ENCODE data around the gene DLG5.
"Not testable (repeated sequence)": the region's sequence is repeated elsewhere in the genome, so short reads cannot be mapped to it uniquely, and the experiment has no call there.

Gene DLG5

DNA sequence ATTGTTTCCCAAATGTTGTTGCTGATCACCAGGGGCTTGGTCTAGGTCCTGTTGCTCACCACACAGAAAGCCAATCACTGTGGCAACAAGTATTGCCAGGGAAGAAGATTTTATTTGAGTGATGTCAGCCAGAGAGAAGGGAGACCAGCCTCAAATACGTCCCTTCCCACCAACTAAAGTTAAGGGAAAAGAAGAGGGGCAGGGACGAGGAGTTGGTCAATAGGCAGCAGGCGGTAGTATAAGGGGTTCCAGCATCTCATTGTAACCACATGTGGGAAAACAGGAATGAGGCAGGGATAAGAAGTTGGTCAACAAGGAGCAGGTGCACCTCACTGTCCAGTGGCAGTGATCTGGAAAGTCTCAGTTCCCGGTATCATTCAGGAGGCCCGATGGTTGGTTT, 150.1 kb downstream of the DLG5 start:
- H3K4me1 ChIP-seq (ENCODE audit: control insufficient read depth, insufficient read depth, low read length, poor library complexity, severe bottlenecking): no peaks in the 10 kb centered on the region
- DNase-seq: no peak
- no peaks in the 10 kb centered on the region for H3K9me3 ChIP-seq (ENCODE audit: control insufficient read depth, low read length)
- no peaks in the 10 kb centered on the region for H3K27me3 ChIP-seq (replicated peaks; ENCODE audit: control insufficient read depth, insufficient read depth, low read length, poor library complexity, severe bottlenecking)
- no peak overlapping the region for H3K4me3 ChIP-seq (ENCODE audit: insufficient read depth, low read depth, low read length, poor library complexity, severe bottlenecking)
- H3K36me3 ChIP-seq (ENCODE audit: control insufficient read depth, insufficient read depth, low read length): no peaks in the 10 kb centered on the region
- no peak overlapping the region for H3K27ac ChIP-seq (ENCODE audit: insufficient read depth, low read length, poor library complexity, severe bottlenecking)

DNA sequence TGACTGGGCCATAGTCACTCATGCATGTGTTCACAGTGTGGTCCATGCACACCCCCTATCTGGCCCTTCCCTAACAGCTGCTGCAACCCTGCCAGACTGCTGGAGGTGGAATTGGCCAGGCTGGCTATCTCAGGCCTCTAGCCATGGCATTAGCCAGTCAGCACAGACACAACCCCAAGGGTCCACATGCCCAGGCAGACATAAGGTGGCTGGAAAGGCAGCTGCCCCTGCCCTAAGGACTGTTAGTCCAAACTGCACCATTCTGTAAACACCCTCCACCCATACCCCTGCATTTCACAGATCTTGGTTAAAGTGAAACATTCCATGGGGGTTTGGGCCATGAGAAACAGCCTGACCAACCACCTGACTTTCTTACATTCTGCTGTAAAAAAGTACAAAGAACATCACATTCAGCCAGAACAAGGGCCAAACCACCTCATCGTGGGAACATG, 151.6 kb downstream of the DLG5 start:
- no peak for DNase-seq
- no peaks in the 10 kb centered on the region for H3K4me1 ChIP-seq (ENCODE audit: control insufficient read depth, insufficient read depth, low read length, poor library complexity, severe bottlenecking)
- no peak overlapping the region for H3K4me3 ChIP-seq (ENCODE audit: insufficient read depth, low read depth, low read length, poor library complexity, severe bottlenecking)
- H3K27me3 ChIP-seq (replicated peaks; ENCODE audit: control insufficient read depth, insufficient read depth, low read length, poor library complexity, severe bottlenecking): no peaks in the 10 kb centered on the region
- H3K36me3 ChIP-seq (ENCODE audit: control insufficient read depth, insufficient read depth, low read length): no peaks in the 10 kb centered on the region
- no peak overlapping the region for H3K27ac ChIP-seq (ENCODE audit: insufficient read depth, low read length, poor library complexity, severe bottlenecking)
- no peaks in the 10 kb centered on the region for H3K9me3 ChIP-seq (ENCODE audit: control insufficient read depth, low read length)

DNA sequence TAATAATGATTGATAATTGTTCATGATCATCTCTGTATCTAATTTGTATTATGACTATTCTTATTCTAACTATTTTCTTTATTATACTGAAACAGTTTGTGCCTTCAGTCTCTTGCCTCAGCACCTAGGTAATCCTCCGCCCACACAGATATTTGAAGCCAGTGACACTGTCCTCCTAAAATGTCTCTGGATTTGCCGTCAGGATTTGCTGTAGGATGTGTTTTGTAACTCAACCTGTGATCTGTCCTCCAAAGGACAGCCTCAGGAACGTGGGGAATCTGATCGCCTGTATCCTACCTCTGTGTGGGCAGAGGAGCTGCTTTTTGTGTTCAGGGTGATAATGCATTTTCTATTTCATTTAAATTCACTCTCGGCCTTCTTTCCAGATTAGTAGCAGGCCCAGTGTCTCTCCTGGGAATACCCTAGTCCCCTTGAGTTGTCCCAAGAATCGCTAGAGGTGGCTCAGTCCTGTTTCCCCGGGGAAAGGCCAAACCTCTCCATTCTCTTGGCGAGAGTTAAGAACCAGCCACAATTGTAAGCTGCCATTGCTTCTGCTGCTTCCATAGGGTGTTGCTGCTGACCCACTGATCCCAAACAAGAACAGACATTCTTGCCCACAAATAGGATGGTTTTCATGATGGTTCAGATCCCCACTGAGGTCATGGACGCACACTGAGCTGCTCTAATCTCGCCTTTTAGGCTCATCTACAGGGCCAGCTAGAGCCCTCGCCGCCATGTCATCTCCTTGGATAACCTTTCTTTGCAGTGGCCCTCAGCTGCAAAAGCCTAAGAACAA, 152.7 kb downstream of the DLG5 start:
- Histone ChIP-seq H3K27ac (ENCODE audit: insufficient read depth, low read length, poor library complexity, severe bottlenecking) (no peak overlapping the region), H3K36me3 (ENCODE audit: control insufficient read depth, insufficient read depth, low read length) (no peaks in the 10 kb centered on the region), H3K9me3 (ENCODE audit: control insufficient read depth, low read length) (no peaks in the 10 kb centered on the region), H3K27me3 (replicated peaks; ENCODE audit: control insufficient read depth, insufficient read depth, low read length, poor library complexity, severe bottlenecking) (no peaks in the 10 kb centered on the region), H3K4me3 (ENCODE audit: insufficient read depth, low read depth, low read length, poor library complexity, severe bottlenecking) (no peak overlapping the region), H3K4me1 (ENCODE audit: control insufficient read depth, insufficient read depth, low read length, poor library complexity, severe bottlenecking) (no peaks in the 10 kb centered on the region)
- DNase-seq: no peak

DNA sequence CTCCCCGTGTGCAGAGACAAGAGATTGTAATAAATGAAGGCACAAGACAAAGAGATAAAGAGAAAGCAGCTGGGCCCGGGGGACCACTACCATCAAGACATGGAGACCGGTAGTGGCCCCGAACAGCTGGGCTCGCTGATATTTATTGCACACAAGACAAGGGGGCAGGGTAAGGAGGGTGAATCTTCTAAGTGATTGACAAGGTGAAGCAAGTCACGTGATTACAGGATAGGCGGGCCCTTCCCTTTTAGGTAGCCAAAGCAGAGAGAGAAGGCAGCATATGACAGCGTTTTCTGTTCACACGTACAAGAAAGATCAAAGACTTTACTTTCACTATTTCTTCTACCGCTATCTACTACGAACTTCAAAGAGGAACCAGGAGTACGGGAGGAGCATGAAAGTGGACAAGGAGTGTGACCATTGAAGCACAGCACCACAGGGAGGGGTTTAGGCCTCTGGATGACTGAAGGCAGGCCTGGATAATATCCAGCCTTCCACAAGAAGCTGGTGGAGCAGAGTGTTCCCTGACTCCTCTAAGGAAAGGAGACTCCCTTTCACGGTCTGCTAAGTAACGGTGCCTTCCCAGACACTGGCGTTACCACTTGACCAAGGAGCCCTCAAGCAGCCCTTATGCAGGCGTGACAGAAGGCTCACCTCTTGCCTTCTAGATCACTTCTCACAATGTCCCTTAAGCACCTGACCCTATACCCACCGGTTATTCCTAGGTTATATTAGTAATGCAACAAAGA, 153.5 kb downstream of the DLG5 start:
- H3K9me3 ChIP-seq (ENCODE audit: control insufficient read depth, low read length); H3K4me3 ChIP-seq (ENCODE audit: insufficient read depth, low read depth, low read length, poor library complexity, severe bottlenecking); H3K4me1 ChIP-seq (ENCODE audit: control insufficient read depth, insufficient read depth, low read length, poor library complexity, severe bottlenecking); DNase-seq; H3K27ac ChIP-seq (ENCODE audit: insufficient read depth, low read length, poor library complexity, severe bottlenecking); H3K27me3 ChIP-seq (replicated peaks; ENCODE audit: control insufficient read depth, insufficient read depth, low read length, poor library complexity, severe bottlenecking); H3K36me3 ChIP-seq (ENCODE audit: control insufficient read depth, insufficient read depth, low read length): not testable (repeated sequence)

DNA sequence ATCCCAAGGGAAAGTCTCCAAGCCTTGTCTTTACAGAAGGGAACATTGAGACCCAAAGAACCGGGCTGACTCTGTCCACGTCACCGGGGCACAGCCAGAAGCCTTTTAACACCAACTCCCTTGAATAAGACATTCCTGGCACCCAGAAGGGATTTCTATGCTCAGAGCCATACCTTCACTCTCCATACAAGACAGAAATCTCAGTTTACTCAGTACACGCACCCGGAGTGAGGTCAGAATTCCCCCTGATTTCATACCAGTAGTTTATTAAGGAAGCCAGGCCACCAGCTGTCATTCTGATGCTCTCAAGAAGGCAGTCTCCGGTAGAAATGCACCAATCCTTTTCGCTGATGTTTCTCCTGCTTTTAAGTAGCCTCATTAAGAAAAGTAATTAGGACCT, 154.7 kb downstream of the DLG5 start:
- no peaks in the 10 kb centered on the region for H3K9me3 ChIP-seq (ENCODE audit: control insufficient read depth, low read length)
- H3K36me3 ChIP-seq (ENCODE audit: control insufficient read depth, insufficient read depth, low read length): no peaks in the 10 kb centered on the region
- DNase-seq: no peak
- no peaks in the 10 kb centered on the region for H3K4me1 ChIP-seq (ENCODE audit: control insufficient read depth, insufficient read depth, low read length, poor library complexity, severe bottlenecking)
- no peak overlapping the region for H3K27ac ChIP-seq (ENCODE audit: insufficient read depth, low read length, poor library complexity, severe bottlenecking)
- H3K4me3 ChIP-seq (ENCODE audit: insufficient read depth, low read depth, low read length, poor library complexity, severe bottlenecking): no peak overlapping the region
- H3K27me3 ChIP-seq (replicated peaks; ENCODE audit: control insufficient read depth, insufficient read depth, low read length, poor library complexity, severe bottlenecking): no peaks in the 10 kb centered on the region

DNA sequence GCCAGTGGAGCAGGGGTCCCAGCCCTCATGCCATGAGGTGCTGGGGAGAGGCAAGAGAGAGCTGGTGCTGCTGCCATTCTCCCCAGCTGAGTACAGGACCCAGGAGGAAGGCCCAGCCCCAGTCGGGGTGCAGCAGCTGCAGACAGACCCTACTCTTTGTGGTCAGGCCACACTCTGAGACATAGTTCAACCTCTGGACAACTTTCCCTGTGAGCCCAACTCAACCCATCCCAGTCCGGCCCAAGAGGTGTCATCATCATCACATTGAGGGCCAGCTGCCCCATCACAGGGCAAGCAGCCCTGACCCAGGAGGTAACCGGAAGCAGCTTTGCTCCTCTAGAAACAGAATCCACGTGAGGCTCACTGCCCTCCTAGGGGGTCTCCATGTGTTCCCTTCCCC, 155.1 kb downstream of the DLG5 start:
- Histone ChIP-seq H3K9me3 (ENCODE audit: control insufficient read depth, low read length) (no peaks in the 10 kb centered on the region), H3K4me3 (ENCODE audit: insufficient read depth, low read depth, low read length, poor library complexity, severe bottlenecking) (no peak overlapping the region), H3K36me3 (ENCODE audit: control insufficient read depth, insufficient read depth, low read length) (no peaks in the 10 kb centered on the region), H3K27ac (ENCODE audit: insufficient read depth, low read length, poor library complexity, severe bottlenecking) (no peak overlapping the region), H3K4me1 (ENCODE audit: control insufficient read depth, insufficient read depth, low read length, poor library complexity, severe bottlenecking) (no peaks in the 10 kb centered on the region), H3K27me3 (replicated peaks; ENCODE audit: control insufficient read depth, insufficient read depth, low read length, poor library complexity, severe bottlenecking) (no peaks in the 10 kb centered on the region)
- no peak for DNase-seq

DNA sequence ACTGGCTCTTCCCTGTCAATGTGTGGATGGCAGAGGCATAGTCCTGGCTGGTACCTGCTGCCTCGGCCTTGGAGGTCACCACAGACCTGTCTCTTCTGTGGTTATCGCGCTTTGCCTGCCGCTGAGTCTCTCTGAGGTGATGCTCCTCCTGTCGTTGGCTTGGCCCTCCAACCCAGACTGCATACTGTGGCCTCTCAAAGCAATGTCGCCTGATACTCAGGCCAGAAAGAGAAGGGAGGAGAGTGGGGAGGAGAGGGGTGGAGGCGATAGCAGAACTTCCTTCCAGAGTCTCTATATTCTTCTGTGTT, 155.7 kb downstream of the DLG5 start:
- no peaks in the 10 kb centered on the region for H3K9me3 ChIP-seq (ENCODE audit: control insufficient read depth, low read length)
- no peak overlapping the region for H3K27ac ChIP-seq (ENCODE audit: insufficient read depth, low read length, poor library complexity, severe bottlenecking)
- no peak overlapping the region for H3K4me3 ChIP-seq (ENCODE audit: insufficient read depth, low read depth, low read length, poor library complexity, severe bottlenecking)
- H3K27me3 ChIP-seq (replicated peaks; ENCODE audit: control insufficient read depth, insufficient read depth, low read length, poor library complexity, severe bottlenecking): no peaks in the 10 kb centered on the region
- H3K36me3 ChIP-seq (ENCODE audit: control insufficient read depth, insufficient read depth, low read length): no peaks in the 10 kb centered on the region
- H3K4me1 ChIP-seq (ENCODE audit: control insufficient read depth, insufficient read depth, low read length, poor library complexity, severe bottlenecking): no peaks in the 10 kb centered on the region
- DNase-seq: no peak

DNA sequence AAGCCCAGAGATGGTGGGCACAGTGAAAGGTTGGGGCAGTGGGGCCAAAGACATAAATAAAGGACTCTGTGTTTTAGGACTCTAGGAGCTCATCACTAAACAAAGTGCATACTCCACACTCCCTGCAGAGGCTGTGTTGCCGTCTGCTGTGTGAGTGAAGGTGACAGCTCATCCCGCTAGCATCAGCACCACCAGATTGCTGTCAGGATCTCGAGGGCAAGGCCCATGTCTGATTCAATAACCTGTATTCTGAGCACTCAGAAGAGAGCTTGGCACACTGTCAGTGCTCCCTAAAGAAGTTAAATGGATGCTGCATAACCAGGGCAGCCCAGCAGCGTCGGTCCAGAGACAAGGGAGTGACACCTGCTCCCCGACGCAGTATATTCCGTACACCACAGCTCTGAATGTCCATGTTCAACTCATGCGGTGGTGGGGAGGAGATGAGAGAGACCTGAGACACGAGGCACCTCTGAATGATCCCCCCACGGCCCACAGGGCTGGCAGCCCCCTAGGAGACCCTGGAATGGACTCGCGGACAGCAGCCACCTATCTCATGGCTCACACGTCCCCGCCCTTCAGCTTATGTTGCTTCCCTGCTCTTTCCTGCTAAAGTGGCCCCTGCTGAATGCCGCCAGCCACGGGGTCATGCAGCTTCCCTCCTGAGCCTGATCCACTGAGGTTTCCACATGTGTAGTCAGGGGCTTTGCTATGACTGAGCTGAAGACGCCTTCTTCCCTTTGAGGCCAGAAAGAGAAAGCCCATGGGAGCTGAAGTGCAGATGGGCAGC, 156.3 kb downstream of the DLG5 start:
- no peaks in the 10 kb centered on the region for H3K36me3 ChIP-seq (ENCODE audit: control insufficient read depth, insufficient read depth, low read length)
- H3K27me3 ChIP-seq (replicated peaks; ENCODE audit: control insufficient read depth, insufficient read depth, low read length, poor library complexity, severe bottlenecking): no peaks in the 10 kb centered on the region
- no peak overlapping the region for H3K27ac ChIP-seq (ENCODE audit: insufficient read depth, low read length, poor library complexity, severe bottlenecking)
- H3K4me3 ChIP-seq (ENCODE audit: insufficient read depth, low read depth, low read length, poor library complexity, severe bottlenecking): no peak overlapping the region
- no peaks in the 10 kb centered on the region for H3K4me1 ChIP-seq (ENCODE audit: control insufficient read depth, insufficient read depth, low read length, poor library complexity, severe bottlenecking)
- no peaks in the 10 kb centered on the region for H3K9me3 ChIP-seq (ENCODE audit: control insufficient read depth, low read length)
- no peak for DNase-seq

DNA sequence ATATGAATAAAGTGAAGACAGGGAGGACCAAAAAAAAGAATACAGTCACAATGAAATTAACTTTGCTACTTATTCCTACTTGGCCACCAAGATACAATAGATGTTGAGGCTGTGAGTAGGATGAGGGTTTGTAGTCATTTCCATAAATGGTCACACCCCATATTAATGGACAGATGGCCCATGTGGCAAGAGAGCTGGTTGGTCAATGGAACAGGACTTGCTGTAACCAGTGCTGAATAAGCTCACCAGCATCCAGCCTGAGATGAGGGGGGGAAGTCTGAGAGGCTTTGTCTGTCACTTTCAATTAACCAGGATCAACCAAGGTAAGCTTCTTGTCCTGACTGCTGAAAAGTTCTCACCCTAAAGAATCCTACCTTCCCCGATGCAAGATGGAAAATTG, 158.5 kb downstream of the DLG5 start:
- no peaks in the 10 kb centered on the region for H3K27me3 ChIP-seq (replicated peaks; ENCODE audit: control insufficient read depth, insufficient read depth, low read length, poor library complexity, severe bottlenecking)
- H3K4me3 ChIP-seq (ENCODE audit: insufficient read depth, low read depth, low read length, poor library complexity, severe bottlenecking): no peak overlapping the region
- H3K9me3 ChIP-seq (ENCODE audit: control insufficient read depth, low read length): no peaks in the 10 kb centered on the region
- no peak overlapping the region for H3K27ac ChIP-seq (ENCODE audit: insufficient read depth, low read length, poor library complexity, severe bottlenecking)
- no peaks in the 10 kb centered on the region for H3K4me1 ChIP-seq (ENCODE audit: control insufficient read depth, insufficient read depth, low read length, poor library complexity, severe bottlenecking)
- no peaks in the 10 kb centered on the region for H3K36me3 ChIP-seq (ENCODE audit: control insufficient read depth, insufficient read depth, low read length)
- no peak for DNase-seq

Data from effector memory CD4-positive, alpha-beta T cell (primary cell).